ENCODE results near the gene EPOP.

EPOP gene

GRCh38 chr17:38706505-38707216 is 31.9 kb upstream of the EPOP start:
- TF ChIP-seq POLR2A (IDR thresholded peaks at IDR 0.05; ENCODE audit: low read depth, low read length): no peak
- peak; percentile 84 for TF ChIP-seq SPI1 (IDR thresholded peaks at IDR 0.05; ENCODE audit: low read depth, low read length)
- no peak for TF ChIP-seq POLR2AphosphoS5 (IDR thresholded peaks at IDR 0.05; ENCODE audit: low read depth, low read length)
- TF ChIP-seq TAF1 (IDR thresholded peaks at IDR 0.05; ENCODE audit: low read depth, low read length): no peak
- TF ChIP-seq POU2F2 (IDR thresholded peaks at IDR 0.05; ENCODE audit: low read depth, low read length): peak; percentile 48; the same call in 1 of the 2 replicates
- TF ChIP-seq PAX5 (IDR thresholded peaks at IDR 0.05; ENCODE audit: insufficient read depth, low read length, severe bottlenecking): no peak
- FAIRE-seq (no peak), DNase-seq (ENCODE audit: insufficient read length, low spot score) (no peak)

GRCh38 chr17:38705803-38706504 is 31.2 kb upstream of the EPOP start:
- DNase-seq (ENCODE audit: insufficient read length, low spot score) (no peak), FAIRE-seq (no peak)
- TF ChIP-seq SPI1 (IDR thresholded peaks at IDR 0.05; ENCODE audit: low read depth, low read length) (no peak), POLR2A (IDR thresholded peaks at IDR 0.05; ENCODE audit: low read depth, low read length) (no peak), POU2F2 (IDR thresholded peaks at IDR 0.05; ENCODE audit: low read depth, low read length) (no peak)

- DNase-seq (ENCODE audit: insufficient read length, low spot score) (no peak), FAIRE-seq (no peak)
- TF ChIP-seq PAX5 (IDR thresholded peaks at IDR 0.05; ENCODE audit: insufficient read depth, low read length, severe bottlenecking) (no peak), POLR2AphosphoS5 (IDR thresholded peaks at IDR 0.05; ENCODE audit: low read depth, low read length) (no peak), TAF1 (IDR thresholded peaks at IDR 0.05; ENCODE audit: low read depth, low read length) (no peak), SPI1 (IDR thresholded peaks at IDR 0.05; ENCODE audit: low read depth, low read length) (no peak), POU2F2 (IDR thresholded peaks at IDR 0.05; ENCODE audit: low read depth, low read length) (no peak), POLR2A (IDR thresholded peaks at IDR 0.05; ENCODE audit: low read depth, low read length) (no peak)
Measured at GRCh38 chr17:38705523-38705802, 30.7 kb upstream of the EPOP start.

GRCh38 chr17:38704606-38705522 is 30.1 kb upstream of the EPOP start, which contains the start of gene MLLT6:
Gene MLLT6, plus strand, starts transcription at chr17:38705273. Its CDS starts 360 bp downstream, at chr17:38705633.
- FAIRE-seq (no peak), DNase-seq (ENCODE audit: insufficient read length, low spot score) (no peak)
- 0 out of 2 replicates have a peak, but pooled peaks have one; percentile 11 for TF ChIP-seq TAF1 (IDR thresholded peaks at IDR 0.05; ENCODE audit: low read depth, low read length)
- no peak for TF ChIP-seq POLR2AphosphoS5 (IDR thresholded peaks at IDR 0.05; ENCODE audit: low read depth, low read length)

GRCh38 chr17:38703742-38704605 is 29.2 kb upstream of the EPOP start:
- DNase-seq (ENCODE audit: insufficient read length, low spot score) (peak; percentile 77), FAIRE-seq (no peak)
- no peak for TF ChIP-seq POU2F2 (IDR thresholded peaks at IDR 0.05; ENCODE audit: low read depth, low read length)
- peak; percentile 5; the same call in 1 of the 2 replicates for TF ChIP-seq POLR2A (IDR thresholded peaks at IDR 0.05; ENCODE audit: low read depth, low read length)
- peak; percentile 60 for TF ChIP-seq POLR2AphosphoS5 (IDR thresholded peaks at IDR 0.05; ENCODE audit: low read depth, low read length)
- TF ChIP-seq TAF1 (IDR thresholded peaks at IDR 0.05; ENCODE audit: low read depth, low read length): peak; percentile 41; the same call in 1 of the 2 replicates
- no peak for TF ChIP-seq SPI1 (IDR thresholded peaks at IDR 0.05; ENCODE audit: low read depth, low read length)
- peak; percentile 66 for TF ChIP-seq PAX5 (IDR thresholded peaks at IDR 0.05; ENCODE audit: insufficient read depth, low read length, severe bottlenecking)

GRCh38 chr17:38702916-38703741 is 28.4 kb upstream of the EPOP start:
- no peak for FAIRE-seq
- DNase-seq (ENCODE audit: insufficient read length, low spot score): no peak

GRCh38 chr17:38702166-38702915 is 27.6 kb upstream of the EPOP start:
- TF ChIP-seq PAX5 (IDR thresholded peaks at IDR 0.05; ENCODE audit: insufficient read depth, low read length, severe bottlenecking): peak; percentile 2
- no peak for TF ChIP-seq SPI1 (IDR thresholded peaks at IDR 0.05; ENCODE audit: low read depth, low read length)
- peak; percentile 63 for TF ChIP-seq POLR2A (IDR thresholded peaks at IDR 0.05; ENCODE audit: low read depth, low read length)
- peak; percentile 56; the same call in 1 of the 2 replicates for TF ChIP-seq TAF1 (IDR thresholded peaks at IDR 0.05; ENCODE audit: low read depth, low read length)
- FAIRE-seq: no peak
- no peak for DNase-seq (ENCODE audit: insufficient read length, low spot score)

More at GRCh38 chr17:38702916-38703741, 28.4 kb upstream of the EPOP start:
- peak; percentile 69 for TF ChIP-seq SPI1 (IDR thresholded peaks at IDR 0.05; ENCODE audit: low read depth, low read length)
- peak; percentile 74 for TF ChIP-seq POU2F2 (IDR thresholded peaks at IDR 0.05; ENCODE audit: low read depth, low read length)
- TF ChIP-seq POLR2A (IDR thresholded peaks at IDR 0.05; ENCODE audit: low read depth, low read length): peak; percentile 28; the same call in 1 of the 2 replicates
- no peak for TF ChIP-seq PAX5 (IDR thresholded peaks at IDR 0.05; ENCODE audit: insufficient read depth, low read length, severe bottlenecking)
- TF ChIP-seq POLR2AphosphoS5 (IDR thresholded peaks at IDR 0.05; ENCODE audit: low read depth, low read length): peak; percentile 59; the same call in 1 of the 2 replicates
- TF ChIP-seq TAF1 (IDR thresholded peaks at IDR 0.05; ENCODE audit: low read depth, low read length): no peak

Measured in GM12891 (cell line).